K562 (cell line): Measurements from ENCODE around the gene FNDC1. TPM values are rescaled to one million over a fixed set of nuclear protein-coding genes. Genes with fewer than 3 reads are reported as not detected.

Source experiments
- ATAC-seq: fragments of 200-7000 bp; cut with Tn5 transposase; 3 replicates; pipeline ENCODE4 v1.9.1; 2020; ENCODE audit warnings: moderate library complexity
- BruUV-seq: library from RNA; stranded (reverse); fragments of 400-500 nt; replicated peaks from 2 replicates; lab custom pipeline; 2021; lab: Mats Ljungman, UMichigan
- CTCF ChIA-PET: fragments of 300-600 bp; formaldehyde crosslinking; extraction: SDS; loops from one replicate; lab custom pipeline; 2021; ENCODE audit warnings: low intra/inter-chr PET ratio; lab: Yijun Ruan, JAX
- POLR2A ChIA-PET: fragments of 300-600, 350-650 bp; sonication (Branson Sonifier 250); formaldehyde crosslinking; extraction: SDS; loops from one replicate; lab custom pipeline; 2021; ENCODE audit warnings: antibody characterized with exemption, inconsistent platforms; lab: Yijun Ruan, JAX
- DNase-seq, 4 experiments: peaks; one replicate each; pipeline versions ENCODE4 v3.0.0 to v3.0.0-alpha.2; 2011 to 2018; ENCODE audit warnings: low spot score in 3 of 4, mixed read lengths in 3 of 4; ENCODE audit errors: extremely low read depth in 1 of 4
- FAIRE-seq: peaks from 2 replicates; lab custom pipeline; 2011; peaks lifted over from hg19 to GRCh38; lab: Jason Lieb, UNC
- H2AFZ ChIP-seq: 2 replicates; pipeline ENCODE4 v1.6.0; 2011; ENCODE audit warnings: low read depth, low read length, control low read depth, inconsistent platforms
- H3K27ac ChIP-seq: fragments of 200-600 bp; 3 replicates; pipeline ENCODE4 v1.8.0; 2011; ENCODE audit warnings: low read depth, mild to moderate bottlenecking, control low read depth, inconsistent platforms, low read length, moderate library complexity, mixed read lengths; ENCODE audit errors: extremely low read depth
- H3K27me3 ChIP-seq, 2 experiments: fragments of 300-600 bp in 1 of 2; 2 replicates in 1 of 2; 3 replicates in 1 of 2; pipeline versions ENCODE4 v1.6.0 to v1.8.0; 2011; ENCODE audit warnings: inconsistent platforms in 2 of 2, low read length in 2 of 2, mild to moderate bottlenecking in 1 of 2, mixed read lengths in 1 of 2, moderate library complexity in 1 of 2; ENCODE audit not compliant: control insufficient read depth in 2 of 2, insufficient read depth in 2 of 2
- H3K36me3 ChIP-seq: fragments of 300-600 bp; 3 replicates; pipeline ENCODE4 v1.8.0; 2011; ENCODE audit warnings: mild to moderate bottlenecking, low read length, inconsistent platforms; ENCODE audit not compliant: control insufficient read depth, insufficient read depth
- H3K4me1 ChIP-seq, 2 experiments: fragments of 200-600 bp in 1 of 2; replicated peaks in 1 of 2; 2 replicates in 1 of 2; 3 replicates in 1 of 2; pipeline versions ENCODE4 v1.5.1 to v1.8.0; 2011; ENCODE audit warnings: inconsistent platforms in 2 of 2, low read length in 2 of 2, mild to moderate bottlenecking in 1 of 2, mixed read lengths in 1 of 2, moderate library complexity in 1 of 2; ENCODE audit not compliant: control insufficient read depth in 2 of 2, insufficient read depth in 2 of 2
- H3K4me2 ChIP-seq: 2 replicates; pipeline ENCODE4 v1.6.1; 2011; ENCODE audit warnings: low read length, control low read depth, inconsistent platforms, mixed read lengths; ENCODE audit not compliant: insufficient read depth
- H3K4me3 ChIP-seq: fragments of 200-600 bp; sonication (generic), shearing (Covaris generic); 2 replicates; pipeline ENCODE4 v1.5.1; 2016; ENCODE audit warnings: control low read depth, inconsistent platforms
- H3K79me2 ChIP-seq: fragments of 200-600 bp; 3 replicates; pipeline ENCODE4 v1.8.0; 2011; ENCODE audit warnings: low read length, inconsistent platforms; ENCODE audit not compliant: control insufficient read depth, insufficient read depth
- H3K9ac ChIP-seq, 2 experiments: 2 replicates each; pipeline versions ENCODE4 v1.6.0 to v1.6.1; 2011; ENCODE audit warnings: low read depth in 2 of 2, low read length in 2 of 2, control low read depth in 1 of 2, inconsistent platforms in 1 of 2, mild to moderate bottlenecking in 1 of 2, mixed read lengths in 1 of 2; ENCODE audit not compliant: insufficient read depth in 1 of 2
- H3K9me1 ChIP-seq: one replicate; pipeline ENCODE4 v1.6.0; 2011; ENCODE audit warnings: inconsistent platforms, mild to moderate bottlenecking, low read length, moderate library complexity; ENCODE audit not compliant: control insufficient read depth, insufficient read depth
- H3K9me3 ChIP-seq: replicated peaks from 2 replicates; pipeline ENCODE4 v1.5.1; 2011; ENCODE audit warnings: low read depth, low read length, inconsistent platforms; ENCODE audit not compliant: control insufficient read depth, insufficient read depth
- H4K20me1 ChIP-seq: replicated peaks from 2 replicates; pipeline ENCODE4 v1.6.1; 2011; ENCODE audit warnings: low read length, inconsistent platforms, mixed read lengths; ENCODE audit not compliant: control insufficient read depth, insufficient read depth
- ATF1 ChIP-seq, 2 experiments: fragments of 450-650 bp in 1 of 2; IDR thresholded peaks; 2 replicates each; pipeline ENCODE4 v1.6.1; 2016; ENCODE audit warnings: missing compliant biosample characterization in 1 of 2, missing genetic modification characterization in 1 of 2
- BMI1 ChIP-seq: fragments of 150-350 bp; IDR thresholded peaks from 2 replicates; pipeline ENCODE4 v1.6.1; 2014; ENCODE audit warnings: low read length
- ERF ChIP-seq: fragments of 450-650 bp; formaldehyde crosslinking; IDR thresholded peaks from 2 replicates; pipeline ENCODE4 v1.4.0; 2020; ENCODE audit warnings: mild to moderate bottlenecking, mixed read lengths
- FOXK1 ChIP-seq: sonication (generic); formaldehyde crosslinking; IDR thresholded peaks from 2 replicates; pipeline ENCODE4 v1.8.0; 2022; ENCODE audit warnings: missing genetic modification reagents, mild to moderate bottlenecking, borderline replicate concordance
- GTF2E2 ChIP-seq: fragments of 200-800 bp; sonication (Bioruptor generic); IDR thresholded peaks from 2 replicates; pipeline ENCODE4 v1.6.1; 2016; ENCODE audit warnings: missing genetic modification characterization, missing compliant biosample characterization
- MTF1 ChIP-seq: fragments of 250-450 bp; sonication (Bioruptor Pico); IDR thresholded peaks from 2 replicates; pipeline ENCODE4 v1.9.0; 2021; ENCODE audit warnings: moderate library complexity, mild to moderate bottlenecking, inconsistent platforms, borderline replicate concordance
- PCBP1 ChIP-seq: fragments of 200-400 bp; formaldehyde crosslinking; IDR thresholded peaks from 2 replicates; pipeline ENCODE4 v1.6.1; 2018; ENCODE audit warnings: mild to moderate bottlenecking, low read depth, low read length; ENCODE audit not compliant: poor library complexity, severe bottlenecking
- RBBP5 ChIP-seq: fragments of 200-600 bp; sonication (generic); IDR thresholded peaks from 2 replicates; pipeline ENCODE4 v1.6.1; 2012; ENCODE audit warnings: borderline replicate concordance, mild to moderate bottlenecking, low read length, control low read depth, inconsistent platforms; ENCODE audit not compliant: insufficient read depth, poor library complexity, severe bottlenecking
- RCOR1 ChIP-seq, 2 experiments: IDR thresholded peaks; 2 replicates each; pipeline ENCODE4 v1.6.1; 2012; ENCODE audit warnings: low read depth in 2 of 2, low read length in 2 of 2, borderline replicate concordance in 1 of 2, improper control_type of control experiment in 1 of 2
- TAF15 ChIP-seq: fragments of 200-400 bp; formaldehyde crosslinking; IDR thresholded peaks from 2 replicates; pipeline ENCODE4 v1.6.1; 2017; ENCODE audit warnings: mild to moderate bottlenecking, low read depth, low read length, moderate library complexity
- ZC3H4 ChIP-seq: sonication (generic); formaldehyde crosslinking; IDR thresholded peaks from 2 replicates; pipeline ENCODE4 v1.9.0; 2021; ENCODE audit warnings: missing genetic modification reagents, borderline replicate concordance
- ZNF184 ChIP-seq: sonication (generic); formaldehyde crosslinking; IDR thresholded peaks from 2 replicates; pipeline ENCODE4 v1.5.0; 2020; ENCODE audit warnings: missing genetic modification reagents
- ZNF232 ChIP-seq: sonication (generic); formaldehyde crosslinking; IDR thresholded peaks from 2 replicates; pipeline ENCODE4 v1.8.0; 2022; ENCODE audit warnings: mild to moderate bottlenecking, missing genetic modification reagents
- ZNF274 ChIP-seq: IDR thresholded peaks from 2 replicates; pipeline ENCODE4 v1.6.1; 2011; ENCODE audit warnings: low read depth, mild to moderate bottlenecking, low read length, moderate library complexity, borderline replicate concordance
- WGBS: fragments of 100-300 bp; shearing (Covaris generic); methylation state at CpG from one replicate; pipeline ENCODE4 v1.1.6; 2016; ENCODE audit warnings: low coverage, mixed read lengths; ENCODE audit not compliant: insufficient coverage; ENCODE audit errors: missing lambda C conversion rate; 5-methylcytosine and 5-hydroxymethylcytosine counted together
- in situ Hi-C: fragments of 300-500 bp; cut with MboI; formaldehyde crosslinking; loops from 4 replicates; pipeline ENCODE4 v1.15.0; 2018; ENCODE audit warnings: inconsistent platforms, mixed read lengths
- intact Hi-C: fragments of 100-400 bp; cut with micrococcal nuclease; formaldehyde crosslinking; loops from 2 replicates; pipeline ENCODE4 v1.14.2; 2022
- polyA plus RNA-seq, 8 experiments: library from polyadenylated mRNA; depleted of rRNA in 4 of 8; stranded (reverse) in 5 of 8; unstranded in 3 of 8; fragments of >200 nt; fragmentation: Nextera tagmentation in 2 of 8; fragmentation: Illumina TruSeq in 1 of 8; extraction: Ambion mirVana in 2 of 8; extraction: Trizol in 1 of 8; gene quantifications; 2 replicates each; pipeline versions ENCODE4 v1.2.1 to v1.2.3, GENCODE V29; 2011 to 2014; ENCODE audit warnings: inconsistent platforms in 1 of 8, missing spikeins in 1 of 8
- total RNA-seq, 7 experiments: library from RNA; depleted of rRNA in 6 of 7; stranded (reverse); fragments of >200 nt in 6 of 7; fragmentation: Illumina TruSeq in 2 of 7; extraction: Trizol in 2 of 7; gene quantifications; 2 replicates each; pipeline versions ENCODE4 v1.2.1 to v1.2.3, GENCODE V29; 2011 to 2021; ENCODE audit warnings: low replicate concordance in 1 of 7
- TF ChIP-seq, protein P1 (sequence below): IDR thresholded peaks from 2 replicates; pipeline ENCODE4 v1.6.1; 2011; ENCODE audit warnings: borderline replicate concordance, low read depth, mild to moderate bottlenecking, moderate library complexity, low read length; ENCODE audit not compliant: insufficient read depth, poor library complexity, severe bottlenecking
- TF ChIP-seq, protein P2 (sequence below): fragments of 250-450 bp; sonication (Bioruptor Pico); IDR thresholded peaks from 2 replicates; pipeline ENCODE4 v1.9.0; 2021; ENCODE audit warnings: mild to moderate bottlenecking
- TF ChIP-seq, protein P3 (sequence below): fragments of 450-650 bp; formaldehyde crosslinking; IDR thresholded peaks from 2 replicates; pipeline ENCODE4 v1.4.0; 2020; ENCODE audit warnings: mild to moderate bottlenecking, moderate library complexity

Gene FNDC1
- total and polyA plus RNA-seq, 9 of the 15 experiments (the other 6 are each of a cell fraction or from before 2014, with no cell fraction given) = not detected

DNA sequence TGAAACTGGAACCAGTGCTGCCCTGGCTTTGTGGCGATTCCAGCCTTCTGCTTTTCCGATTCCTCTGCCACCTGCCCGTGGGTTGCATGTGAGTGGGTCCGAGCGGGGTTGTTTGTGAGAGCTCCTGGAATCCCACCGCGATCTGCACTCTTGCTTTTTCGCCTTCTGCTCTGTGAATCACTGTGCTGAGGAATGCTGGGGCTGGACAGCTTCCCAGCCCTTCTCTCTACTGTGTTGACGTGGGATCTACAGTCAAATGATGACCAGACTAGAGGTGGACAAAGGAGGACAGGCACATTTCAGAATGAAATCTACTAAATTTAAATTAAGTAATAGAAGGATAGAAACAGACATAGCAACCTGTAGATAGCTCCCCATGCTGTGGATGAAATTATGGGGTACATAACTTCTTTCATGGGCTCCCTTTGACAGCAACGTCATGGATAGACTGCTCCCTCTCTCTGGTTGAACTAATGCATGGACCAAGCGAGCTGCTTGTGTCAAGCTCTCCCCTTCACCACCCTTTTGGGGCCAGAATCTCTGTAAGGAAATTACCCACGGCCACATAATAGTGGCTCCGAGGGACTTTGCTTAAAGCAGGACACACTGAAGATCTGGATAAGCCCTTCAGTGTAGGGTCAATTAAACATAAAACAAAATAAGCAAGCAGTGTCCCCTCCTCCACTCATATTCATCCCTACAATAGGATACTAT lies 2.0 kb downstream of the FNDC1 start (continued):
- TF ChIP-seq, protein P1, sequence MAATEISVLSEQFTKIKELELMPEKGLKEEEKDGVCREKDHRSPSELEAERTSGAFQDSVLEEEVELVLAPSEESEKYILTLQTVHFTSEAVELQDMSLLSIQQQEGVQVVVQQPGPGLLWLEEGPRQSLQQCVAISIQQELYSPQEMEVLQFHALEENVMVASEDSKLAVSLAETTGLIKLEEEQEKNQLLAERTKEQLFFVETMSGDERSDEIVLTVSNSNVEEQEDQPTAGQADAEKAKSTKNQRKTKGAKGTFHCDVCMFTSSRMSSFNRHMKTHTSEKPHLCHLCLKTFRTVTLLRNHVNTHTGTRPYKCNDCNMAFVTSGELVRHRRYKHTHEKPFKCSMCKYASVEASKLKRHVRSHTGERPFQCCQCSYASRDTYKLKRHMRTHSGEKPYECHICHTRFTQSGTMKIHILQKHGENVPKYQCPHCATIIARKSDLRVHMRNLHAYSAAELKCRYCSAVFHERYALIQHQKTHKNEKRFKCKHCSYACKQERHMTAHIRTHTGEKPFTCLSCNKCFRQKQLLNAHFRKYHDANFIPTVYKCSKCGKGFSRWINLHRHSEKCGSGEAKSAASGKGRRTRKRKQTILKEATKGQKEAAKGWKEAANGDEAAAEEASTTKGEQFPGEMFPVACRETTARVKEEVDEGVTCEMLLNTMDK = no peak
- no peak for TF ChIP-seq TAF15
- no peak for TF ChIP-seq BMI1
- TF ChIP-seq, protein P2, sequence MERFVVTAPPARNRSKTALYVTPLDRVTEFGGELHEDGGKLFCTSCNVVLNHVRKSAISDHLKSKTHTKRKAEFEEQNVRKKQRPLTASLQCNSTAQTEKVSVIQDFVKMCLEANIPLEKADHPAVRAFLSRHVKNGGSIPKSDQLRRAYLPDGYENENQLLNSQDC (CRISPR knock-in tag) = no peak
- TF ChIP-seq RCOR1 (IDR thresholded peaks at IDR 0.05; ENCODE audit: borderline replicate concordance in 1 of 2, low read depth in 2 of 2, low read length in 2 of 2) = no peak

DNA sequence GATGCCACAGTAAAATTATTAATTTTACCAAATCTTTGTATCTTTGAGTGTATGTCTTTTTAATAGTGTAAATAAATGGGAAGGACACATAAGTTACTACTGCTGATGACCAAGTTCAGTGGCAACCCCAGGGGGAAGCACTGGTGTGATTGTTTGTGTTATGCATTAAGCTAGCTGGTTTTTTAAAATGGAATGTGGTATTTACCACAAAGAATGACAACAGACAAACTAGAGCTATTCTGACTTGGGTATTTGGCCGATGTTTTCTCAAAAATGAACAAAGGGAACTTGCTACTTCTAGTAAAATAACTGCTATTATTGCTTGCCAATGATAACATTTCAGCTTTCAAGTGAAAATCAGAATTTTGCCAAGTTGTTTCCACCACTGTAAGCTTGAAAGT lies 2.9 kb downstream of the FNDC1 start:
- Histone ChIP-seq H2AFZ (no peak overlapping the region), H3K27ac (no peak overlapping the region), H3K79me2 (no peaks in the 10 kb centered on the region), H3K4me2 (no peak overlapping the region), H3K36me3 (no peaks in the 10 kb centered on the region), H3K9me3 (no peaks in the 10 kb centered on the region), H3K4me1 (peaks cover 0 to 17% of the 10 kb centered on the region in 2 experiments; a peak in 2 of 5 replicates), H3K27me3 (peaks cover 22 to 52% of the 10 kb centered on the region in 2 experiments; a peak in 4 of 5 replicates), H4K20me1 (no peaks in the 10 kb centered on the region), H3K9ac (no peak overlapping the region), H3K9me1 (no peaks in the 10 kb centered on the region), H3K4me3 (no peak overlapping the region)
- intact Hi-C loops (loop anchor here (5.0 kb wide), 1 partner anchor 80 kb away; no protein-coding TSS in a partner anchor), in situ Hi-C loops (loop anchor here (5.0 kb wide), 1 partner anchor 480 kb away; no protein-coding TSS in a partner anchor)
- 0% methylated on average over 1 of the region's 1 CpG for WGBS
- CTCF ChIA-PET = no interaction called here
- DNase-seq (no peak), FAIRE-seq (no peak), ATAC-seq (no peak)
- POLR2A ChIA-PET = no interaction called here
- BruUV-seq = no TSS peak
- no peak for TF ChIP-seq ZNF232
- TF ChIP-seq GTF2E2 (tag) = no peak
- TF ChIP-seq, protein P3, sequence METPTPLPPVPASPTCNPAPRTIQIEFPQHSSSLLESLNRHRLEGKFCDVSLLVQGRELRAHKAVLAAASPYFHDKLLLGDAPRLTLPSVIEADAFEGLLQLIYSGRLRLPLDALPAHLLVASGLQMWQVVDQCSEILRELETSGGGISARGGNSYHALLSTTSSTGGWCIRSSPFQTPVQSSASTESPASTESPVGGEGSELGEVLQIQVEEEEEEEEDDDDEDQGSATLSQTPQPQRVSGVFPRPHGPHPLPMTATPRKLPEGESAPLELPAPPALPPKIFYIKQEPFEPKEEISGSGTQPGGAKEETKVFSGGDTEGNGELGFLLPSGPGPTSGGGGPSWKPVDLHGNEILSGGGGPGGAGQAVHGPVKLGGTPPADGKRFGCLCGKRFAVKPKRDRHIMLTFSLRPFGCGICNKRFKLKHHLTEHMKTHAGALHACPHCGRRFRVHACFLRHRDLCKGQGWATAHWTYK (CRISPR knock-in tag) = no peak
- TF ChIP-seq FOXK1 (CRISPR knock-in tag) = no peak
- TF ChIP-seq ERF (CRISPR knock-in tag) = no peak
- no peak for TF ChIP-seq ZNF274
- TF ChIP-seq MTF1 (CRISPR knock-in tag) = no peak
- TF ChIP-seq ZC3H4 (CRISPR knock-in tag) = no peak
- no peak for TF ChIP-seq RBBP5
- TF ChIP-seq ATF1 (CRISPR knock-in tag; IDR thresholded peaks at IDR 0.05) = no peak
- TF ChIP-seq ATF1 (tag; IDR thresholded peaks at IDR 0.05) = no peak
- TF ChIP-seq PCBP1 = no peak
- TF ChIP-seq ZNF184 (CRISPR knock-in tag) = no peak
